Lower lobe of right lung (tissue), 2 donors: ENCODE data around the gene ADAM12. TPM values are rescaled to one million over a fixed set of nuclear protein-coding genes. Genes with fewer than 3 reads are reported as not detected.

Experiments used
- ATAC-seq, 2 donors: fragments of 200-7000 bp; cut with Tn5 transposase; one replicate each; pipeline ENCODE4 v1.9.1; 2020 to 2022; ENCODE audit warnings: mild to moderate bottlenecking in 2 of 2, moderate library complexity in 2 of 2
- DNase-seq: peaks from one replicate; pipeline ENCODE4 v3.0.0-alpha.2; 2020
- H3K27ac ChIP-seq: fragments of 200-600 bp; one replicate; pipeline ENCODE4 v1.8.0; 2022
- H3K27me3 ChIP-seq: fragments of 200-600 bp; one replicate; pipeline ENCODE4 v1.8.0; 2022; ENCODE audit warnings: low read depth
- H3K36me3 ChIP-seq: fragments of 200-600 bp; one replicate; pipeline ENCODE4 v1.8.0; 2022; ENCODE audit warnings: mild to moderate bottlenecking
- H3K4me1 ChIP-seq: fragments of 200-600 bp; one replicate; pipeline ENCODE4 v1.8.0; 2022
- H3K4me3 ChIP-seq: fragments of 200-600 bp; one replicate; pipeline ENCODE4 v1.8.0; 2022; ENCODE audit warnings: mild to moderate bottlenecking
- H3K9me3 ChIP-seq: fragments of 200-600 bp; one replicate; pipeline ENCODE4 v1.8.0; 2022
- CTCF ChIP-seq: fragments of 200-600 bp; IDR thresholded peaks from one replicate; pipeline ENCODE4 v1.8.0; 2022; ENCODE audit warnings: antibody characterized with exemption, mild to moderate bottlenecking
- intact Hi-C: fragments of 100-400 bp; cut with DNase I; formaldehyde crosslinking; loops from one replicate; pipeline ENCODE4 v1.11.0; 2022
- total RNA-seq: library from RNA; stranded (reverse); fragmentation: NEBNext Ultra II Directional; extraction: Animal tissue kit (Norgen Biotek cat#: 25700); gene quantifications from one replicate; pipeline ENCODE4 v1.2.1, GENCODE V29; 2021
- donor health status: DM: no; HTN: yes; CAD: no; lungs with severe emphysema.

Gene ADAM12
- total RNA-seq, 1 donor from 2014 or later: 0.92 TPM

DNA sequence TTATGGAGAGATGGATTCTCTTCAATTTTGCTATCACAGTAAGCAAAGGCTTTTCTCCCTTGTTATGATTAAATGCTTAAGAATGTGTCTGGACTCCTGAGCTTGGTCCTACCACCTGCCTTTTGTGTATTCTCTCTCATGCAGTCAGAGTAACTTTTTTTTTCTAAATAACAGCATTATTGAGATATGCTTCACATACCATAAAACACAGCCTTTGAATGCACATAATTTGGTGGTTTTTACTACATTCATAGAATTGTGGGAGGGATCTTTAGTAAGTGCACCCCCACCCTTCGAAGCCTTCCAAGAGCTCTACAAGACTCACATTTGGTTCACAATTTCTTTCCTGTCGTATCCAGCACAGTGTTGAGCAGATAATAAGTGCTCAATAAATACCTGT, 175.5 kb downstream of the ADAM12 start:
- DNase-seq (no peak), ATAC-seq (no peak)
- Histone ChIP-seq H3K27me3 (no peaks in the 10 kb centered on the region), H3K36me3 (no peaks in the 10 kb centered on the region), H3K4me1 (no peaks in the 10 kb centered on the region), H3K4me3 (no peak overlapping the region), H3K27ac (no peak overlapping the region), H3K9me3 (no peaks in the 10 kb centered on the region)
- no peak for TF ChIP-seq CTCF
- intact Hi-C loops: no loop called here

GRCh38 chr10:126210051-126210651, 178.1 kb downstream of the ADAM12 start:
- Histone ChIP-seq H3K27ac (no peak overlapping the region), H3K36me3 (no peaks in the 10 kb centered on the region), H3K4me3 (no peak overlapping the region), H3K9me3 (no peaks in the 10 kb centered on the region), H3K4me1 (no peaks in the 10 kb centered on the region), H3K27me3 (no peaks in the 10 kb centered on the region)
- DNase-seq (no peak), ATAC-seq (no peak)
- TF ChIP-seq CTCF: no peak
- intact Hi-C loops: no loop called here

GRCh38 chr10:126209451-126209850, 178.8 kb downstream of the ADAM12 start:
- Histone ChIP-seq H3K4me1 (no peaks in the 10 kb centered on the region), H3K9me3 (no peaks in the 10 kb centered on the region), H3K4me3 (no peak overlapping the region), H3K27ac (no peak overlapping the region), H3K36me3 (no peaks in the 10 kb centered on the region), H3K27me3 (no peaks in the 10 kb centered on the region)
- DNase-seq (no peak), ATAC-seq (no peak)
- TF ChIP-seq CTCF: no peak
- intact Hi-C loops: no loop called here

DNA sequence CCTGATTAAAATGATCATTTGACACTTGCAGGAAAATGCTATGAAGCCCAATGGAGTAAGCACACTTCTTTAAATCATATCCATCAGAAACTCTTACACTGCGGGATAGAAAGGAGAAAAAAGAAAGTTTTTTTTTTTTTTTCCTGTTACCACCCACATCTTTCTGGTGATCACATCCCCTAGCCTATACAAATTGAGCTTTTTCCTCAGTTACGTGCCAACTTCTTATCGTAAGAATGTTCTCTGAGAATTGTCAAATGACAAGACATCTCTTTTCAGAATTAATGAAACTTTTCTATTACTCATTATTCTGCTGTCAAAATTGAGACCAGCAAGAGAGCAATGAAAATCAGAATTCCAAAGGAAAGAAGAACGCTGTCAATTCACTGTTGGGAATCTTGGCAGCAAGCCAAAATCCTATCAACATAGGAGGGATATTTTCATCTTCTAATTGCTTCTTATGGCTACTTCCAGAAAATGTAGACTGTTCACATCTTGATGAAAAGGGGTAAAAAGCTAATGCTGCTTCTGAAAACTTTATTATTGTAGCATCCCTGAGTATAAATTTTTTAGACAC, 179.5 kb downstream of the ADAM12 start:
- intact Hi-C loops: no loop called here
- H3K9me3 ChIP-seq: no peaks in the 10 kb centered on the region
- TF ChIP-seq CTCF: no peak
- ATAC-seq: no peak
- no peak overlapping the region for H3K4me3 ChIP-seq
- no peaks in the 10 kb centered on the region for H3K27me3 ChIP-seq
- no peak for DNase-seq
- no peaks in the 10 kb centered on the region for H3K4me1 ChIP-seq
- no peaks in the 10 kb centered on the region for H3K36me3 ChIP-seq
- no peak overlapping the region for H3K27ac ChIP-seq

DNA sequence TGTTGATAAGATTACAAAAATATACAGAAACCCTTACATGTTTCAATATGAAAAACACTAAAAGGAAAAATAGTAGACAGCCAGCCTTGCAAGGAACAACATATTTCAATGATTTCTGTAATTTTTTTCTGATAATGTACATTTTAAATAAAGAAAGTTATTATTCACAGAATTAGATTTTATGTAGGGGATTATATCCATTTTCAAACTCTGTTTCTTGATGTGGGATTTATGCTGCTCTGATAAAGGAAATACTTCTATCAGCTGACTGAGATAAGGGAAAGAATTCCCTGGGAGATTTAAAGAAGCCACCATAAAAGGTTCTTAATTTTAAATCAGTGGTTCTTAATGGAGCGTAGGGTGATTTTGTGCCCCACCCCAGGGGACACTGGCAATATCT, 180.4 kb downstream of the ADAM12 start:
- ATAC-seq: no peak

More for the DNA sequence above, 180.4 kb downstream of the ADAM12 start:
- intact Hi-C loops: no loop called here
- no peak overlapping the region for H3K27ac ChIP-seq
- H3K9me3 ChIP-seq: no peaks in the 10 kb centered on the region
- no peaks in the 10 kb centered on the region for H3K27me3 ChIP-seq
- no peak overlapping the region for H3K4me3 ChIP-seq
- no peak for TF ChIP-seq CTCF
- no peak for DNase-seq
- H3K36me3 ChIP-seq: no peaks in the 10 kb centered on the region
- H3K4me1 ChIP-seq: no peaks in the 10 kb centered on the region
